ENCODE results near the gene PLEKHD1. TPM values are rescaled to one million over a fixed set of nuclear protein-coding genes. Genes with fewer than 3 reads are reported as not detected.

PLEKHD1 gene
- total RNA-seq, 2 donors from 2014 or later, result 0.11 to 0.19 TPM

GRCh38 chr14:69538766-69539165, 54.2 kb downstream of the PLEKHD1 start:
- H3K4me3 Mint-ChIP-seq, result no peak overlapping the region
- H3K9me3 Mint-ChIP-seq, result no peaks in the 10 kb centered on the region
- peaks cover 11% of the 10 kb centered on the region for H3K4me1 Mint-ChIP-seq
- H3K27ac Mint-ChIP-seq, result no peak overlapping the region
- ATAC-seq (replicated peaks), result no peak
- peaks cover 16% of the 10 kb centered on the region for H3K27me3 Mint-ChIP-seq
- H3K36me3 Mint-ChIP-seq (ENCODE audit: low read depth), result no peaks in the 10 kb centered on the region

GRCh38 chr14:69539631-69540410, 55.3 kb downstream of the PLEKHD1 start:
- H3K36me3 Mint-ChIP-seq (ENCODE audit: low read depth), result no peaks in the 10 kb centered on the region
- no peak for ATAC-seq (replicated peaks)
- H3K4me3 Mint-ChIP-seq, result no peak overlapping the region
- no peak overlapping the region for H3K27ac Mint-ChIP-seq
- peaks cover 16% of the 10 kb centered on the region for H3K4me1 Mint-ChIP-seq
- H3K27me3 Mint-ChIP-seq, result peaks cover 18% of the 10 kb centered on the region
- no peaks in the 10 kb centered on the region for H3K9me3 Mint-ChIP-seq

- no peak overlapping the region for H3K4me3 Mint-ChIP-seq
These were observed 56.3 kb downstream of the PLEKHD1 start for GRCh38 chr14:69540654-69541335.

GRCh38 chr14:69542311-69542710, 57.8 kb downstream of the PLEKHD1 start:
- peaks cover 10% of the 10 kb centered on the region for H3K27me3 Mint-ChIP-seq
- H3K36me3 Mint-ChIP-seq (ENCODE audit: low read depth), result no peaks in the 10 kb centered on the region
- no peak for ATAC-seq (replicated peaks)
- no peaks in the 10 kb centered on the region for H3K9me3 Mint-ChIP-seq
- no peak overlapping the region for H3K4me3 Mint-ChIP-seq
- peaks cover 13% of the 10 kb centered on the region for H3K4me1 Mint-ChIP-seq
- no peak overlapping the region for H3K27ac Mint-ChIP-seq

More at GRCh38 chr14:69540654-69541335, 56.3 kb downstream of the PLEKHD1 start:
- Mint-ChIP-seq H3K27ac (no peak overlapping the region), H3K9me3 (no peaks in the 10 kb centered on the region), H3K27me3 (peaks cover 8% of the 10 kb centered on the region), H3K4me1 (peaks cover 16% of the 10 kb centered on the region), H3K36me3 (ENCODE audit: low read depth) (no peaks in the 10 kb centered on the region)
- ATAC-seq (replicated peaks), result no peak

GRCh38 chr14:69543341-69544115, 59.0 kb downstream of the PLEKHD1 start:
- peaks cover 10% of the 10 kb centered on the region for H3K4me1 Mint-ChIP-seq
- no peaks in the 10 kb centered on the region for H3K9me3 Mint-ChIP-seq
- no peak overlapping the region for H3K4me3 Mint-ChIP-seq
- H3K36me3 Mint-ChIP-seq (ENCODE audit: low read depth), result no peaks in the 10 kb centered on the region
- ATAC-seq (replicated peaks), result peak; percentile 94
- peak overlapping the region; percentile 31 for H3K27ac Mint-ChIP-seq
- H3K27me3 Mint-ChIP-seq, result peaks cover 13% of the 10 kb centered on the region

- peaks cover 10% of the 10 kb centered on the region for H3K4me1 Mint-ChIP-seq
- ATAC-seq (replicated peaks), result no peak
- no peak overlapping the region for H3K27ac Mint-ChIP-seq
- H3K4me3 Mint-ChIP-seq, result no peak overlapping the region
- no peaks in the 10 kb centered on the region for H3K9me3 Mint-ChIP-seq
- H3K27me3 Mint-ChIP-seq, result peaks cover 27% of the 10 kb centered on the region
- no peaks in the 10 kb centered on the region for H3K36me3 Mint-ChIP-seq (ENCODE audit: low read depth)
These were observed 63.3 kb downstream of the PLEKHD1 start for GRCh38 chr14:69547701-69548348.

- Mint-ChIP-seq H3K4me3 (no peak overlapping the region), H3K4me1 (peaks cover 7% of the 10 kb centered on the region), H3K27ac (no peak overlapping the region), H3K36me3 (ENCODE audit: low read depth) (no peaks in the 10 kb centered on the region), H3K9me3 (no peaks in the 10 kb centered on the region), H3K27me3 (peaks cover 30% of the 10 kb centered on the region)
- ATAC-seq (replicated peaks), result no peak
These were observed 64.0 kb downstream of the PLEKHD1 start for GRCh38 chr14:69548566-69548965.

GRCh38 chr14:69551511-69551910, 67.0 kb downstream of the PLEKHD1 start:
- H3K9me3 Mint-ChIP-seq, result no peaks in the 10 kb centered on the region
- H3K36me3 Mint-ChIP-seq (ENCODE audit: low read depth), result no peaks in the 10 kb centered on the region
- no peak overlapping the region for H3K27ac Mint-ChIP-seq
- H3K27me3 Mint-ChIP-seq, result peaks cover 24% of the 10 kb centered on the region
- no peaks in the 10 kb centered on the region for H3K4me1 Mint-ChIP-seq
- H3K4me3 Mint-ChIP-seq, result no peak overlapping the region
- no peak for ATAC-seq (replicated peaks)

GRCh38 chr14:69553252-69553651, 68.7 kb downstream of the PLEKHD1 start:
- H3K4me1 Mint-ChIP-seq, result no peaks in the 10 kb centered on the region
- peaks cover 18% of the 10 kb centered on the region for H3K27me3 Mint-ChIP-seq
- H3K36me3 Mint-ChIP-seq (ENCODE audit: low read depth), result no peaks in the 10 kb centered on the region
- H3K27ac Mint-ChIP-seq, result no peak overlapping the region
- H3K9me3 Mint-ChIP-seq, result no peaks in the 10 kb centered on the region
- no peak overlapping the region for H3K4me3 Mint-ChIP-seq
- ATAC-seq (replicated peaks), result no peak

- H3K4me3 Mint-ChIP-seq, result no peak overlapping the region
- H3K9me3 Mint-ChIP-seq, result no peaks in the 10 kb centered on the region
- peaks cover 23% of the 10 kb centered on the region for H3K27me3 Mint-ChIP-seq
- ATAC-seq (replicated peaks), result no peak
- H3K4me1 Mint-ChIP-seq, result peaks cover 4% of the 10 kb centered on the region
- H3K36me3 Mint-ChIP-seq (ENCODE audit: low read depth), result no peaks in the 10 kb centered on the region
- no peak overlapping the region for H3K27ac Mint-ChIP-seq
These were observed 70.0 kb downstream of the PLEKHD1 start for GRCh38 chr14:69554500-69554899.

- Mint-ChIP-seq H3K36me3 (ENCODE audit: low read depth) (no peaks in the 10 kb centered on the region), H3K4me1 (peaks cover 4% of the 10 kb centered on the region), H3K4me3 (no peak overlapping the region), H3K27ac (no peak overlapping the region), H3K27me3 (peaks cover 26% of the 10 kb centered on the region), H3K9me3 (no peaks in the 10 kb centered on the region)
- ATAC-seq (replicated peaks), result no peak
These were observed 74.2 kb downstream of the PLEKHD1 start for GRCh38 chr14:69558774-69559173.

- ATAC-seq (replicated peaks), result no peak
- no peaks in the 10 kb centered on the region for H3K9me3 Mint-ChIP-seq
- no peak overlapping the region for H3K4me3 Mint-ChIP-seq
- H3K27me3 Mint-ChIP-seq, result peaks cover 29% of the 10 kb centered on the region
- H3K4me1 Mint-ChIP-seq, result peaks cover 4% of the 10 kb centered on the region
- no peaks in the 10 kb centered on the region for H3K36me3 Mint-ChIP-seq (ENCODE audit: low read depth)
- H3K27ac Mint-ChIP-seq, result no peak overlapping the region
These were observed 75.1 kb downstream of the PLEKHD1 start for GRCh38 chr14:69559581-69560011.

GRCh38 chr14:69560826-69561225, 76.3 kb downstream of the PLEKHD1 start:
- Mint-ChIP-seq H3K4me1 (peaks cover 4% of the 10 kb centered on the region), H3K27me3 (peaks cover 41% of the 10 kb centered on the region)

GRCh38 chr14:69561893-69562292, 77.4 kb downstream of the PLEKHD1 start:
- no peak overlapping the region for H3K27ac Mint-ChIP-seq

More at GRCh38 chr14:69560826-69561225, 76.3 kb downstream of the PLEKHD1 start:
- ATAC-seq (replicated peaks), result no peak
- H3K27ac Mint-ChIP-seq, result no peak overlapping the region
- H3K4me3 Mint-ChIP-seq, result no peak overlapping the region
- no peaks in the 10 kb centered on the region for H3K9me3 Mint-ChIP-seq
- no peaks in the 10 kb centered on the region for H3K36me3 Mint-ChIP-seq (ENCODE audit: low read depth)

More at GRCh38 chr14:69561893-69562292, 77.4 kb downstream of the PLEKHD1 start:
- ATAC-seq (replicated peaks), result no peak
- H3K4me1 Mint-ChIP-seq, result peaks cover 4% of the 10 kb centered on the region
- no peaks in the 10 kb centered on the region for H3K9me3 Mint-ChIP-seq
- no peaks in the 10 kb centered on the region for H3K36me3 Mint-ChIP-seq (ENCODE audit: low read depth)
- peaks cover 51% of the 10 kb centered on the region for H3K27me3 Mint-ChIP-seq
- H3K4me3 Mint-ChIP-seq, result no peak overlapping the region

Measured in activated T-helper 17 cell treated with anti-CD3 and anti-CD28 coated beads, Interleukin-2, amount 50 U/mL, for 72 hours (primary cell).